GM23338 (cell line): ENCODE results near the gene AHSP. TPM values are rescaled to one million over a fixed set of nuclear protein-coding genes. Genes with fewer than 3 reads are reported as not detected.
A peak's percentile ranks its signal among the peaks of the same experiment; 100 is the strongest.

ENCODE experiments used
- ATAC-seq: fragments of 200-7000 bp; cut with Tn5 transposase; 3 replicates; pipeline ENCODE4 v1.9.1; 2020
- DNase-seq: peaks from one replicate; pipeline ENCODE4 v3.0.0-alpha.2; 2015; ENCODE audit warnings: low spot score
- H2AFZ ChIP-seq: fragments of 200-600 bp; sonication (generic); 2 replicates; pipeline ENCODE4 v1.8.0; 2016; ENCODE audit warnings: antibody characterized with exemption, mild to moderate bottlenecking, moderate library complexity
- H3F3A ChIP-seq: fragments of 200-600 bp; sonication (generic); replicated peaks from 2 replicates; pipeline ENCODE4 v1.8.0; 2017; ENCODE audit warnings: antibody characterized with exemption, mixed run types, low read depth
- H3K27ac ChIP-seq: fragments of 200-600 bp; sonication (generic); 2 replicates; pipeline ENCODE4 v1.6.1; 2016; ENCODE audit warnings: low read depth
- H3K27me3 ChIP-seq: fragments of 200-600 bp; sonication (generic); 2 replicates; pipeline ENCODE4 v1.8.0; 2016; ENCODE audit warnings: mild to moderate bottlenecking, mixed run types, moderate library complexity; ENCODE audit not compliant: insufficient read depth
- H3K36me3 ChIP-seq: fragments of 200-600 bp; sonication (generic); 2 replicates; pipeline ENCODE4 v1.8.0; 2016; ENCODE audit warnings: mild to moderate bottlenecking; ENCODE audit not compliant: insufficient read depth
- H3K4me1 ChIP-seq: fragments of 200-600 bp; sonication (generic); 2 replicates; pipeline ENCODE4 v1.8.0; 2016; ENCODE audit warnings: mild to moderate bottlenecking, moderate library complexity; ENCODE audit not compliant: insufficient read depth
- H3K4me2 ChIP-seq: fragments of 200-600 bp; sonication (generic); 2 replicates; pipeline ENCODE4 v1.7.1; 2017; ENCODE audit warnings: mixed run types
- H3K4me3 ChIP-seq: fragments of 200-600 bp; sonication (generic); 2 replicates; pipeline ENCODE4 v1.6.1; 2016; ENCODE audit warnings: mixed run types
- H3K79me2 ChIP-seq: fragments of 200-600 bp; sonication (generic); replicated peaks from 2 replicates; pipeline ENCODE4 v1.8.0; 2017; ENCODE audit warnings: mild to moderate bottlenecking; ENCODE audit not compliant: insufficient read depth
- H3K9me2 ChIP-seq: fragments of 200-600 bp; sonication (generic); 2 replicates; pipeline ENCODE4 v1.8.0; 2017; ENCODE audit not compliant: insufficient read depth
- H4K20me1 ChIP-seq: fragments of 200-600 bp; sonication (generic); replicated peaks from 2 replicates; pipeline ENCODE4 v1.8.0; 2017; ENCODE audit warnings: mild to moderate bottlenecking; ENCODE audit not compliant: insufficient read depth
- H3K27ac Mint-ChIP-seq: 2 replicates; pipeline ENCODE4 v1.8.0; 2020; ENCODE audit warnings: inconsistent platforms, mild to moderate bottlenecking, moderate library complexity, mixed read lengths
- H3K27me3 Mint-ChIP-seq: 3 replicates; pipeline ENCODE4 v1.8.0; 2022; ENCODE audit warnings: low read depth, mild to moderate bottlenecking, moderate library complexity, mixed read lengths, inconsistent platforms; ENCODE audit not compliant: insufficient read depth, poor library complexity
- H3K36me3 Mint-ChIP-seq: 3 replicates; pipeline ENCODE4 v1.8.0; 2021; ENCODE audit warnings: low read depth, mild to moderate bottlenecking, inconsistent platforms, moderate library complexity, mixed read lengths
- H3K4me1 Mint-ChIP-seq: 3 replicates; pipeline ENCODE4 v1.8.0; 2020; ENCODE audit warnings: mild to moderate bottlenecking, inconsistent platforms, mixed read lengths
- H3K4me3 Mint-ChIP-seq: 3 replicates; pipeline ENCODE4 v1.8.0; 2021; ENCODE audit warnings: moderate library complexity, mild to moderate bottlenecking, inconsistent platforms, mixed read lengths
- H3K9me3 Mint-ChIP-seq: 3 replicates; pipeline ENCODE4 v1.8.0; 2020; ENCODE audit warnings: moderate library complexity, mild to moderate bottlenecking, inconsistent platforms, mixed read lengths
- EZH2 ChIP-seq: fragments of 200-600 bp; sonication (generic); IDR thresholded peaks from one replicate; pipeline ENCODE4 v1.8.0; 2017; ENCODE audit warnings: antibody characterized with exemption, mild to moderate bottlenecking, low read depth; ENCODE audit not compliant: unreplicated experiment
- EZH2phosphoT487 ChIP-seq: fragments of 200-600 bp; sonication (generic); IDR thresholded peaks from one replicate; pipeline ENCODE4 v1.8.1; 2018; ENCODE audit warnings: antibody characterized with exemption; ENCODE audit not compliant: unreplicated experiment
- NANOG ChIP-seq: IDR thresholded peaks from 2 replicates; pipeline ENCODE4 v1.6.1; 2016; ENCODE audit warnings: antibody characterized with exemption, borderline replicate concordance
- POLR2AphosphoS5 ChIP-seq: IDR thresholded peaks from 2 replicates; pipeline ENCODE4 v1.6.1; 2016; ENCODE audit warnings: antibody characterized with exemption, low read depth
- STAT1 ChIP-seq: IDR thresholded peaks from one replicate; pipeline ENCODE4 v1.6.1; 2016; ENCODE audit warnings: antibody characterized with exemption; ENCODE audit not compliant: unreplicated experiment
- polyA plus RNA-seq: library from polyadenylated mRNA; unstranded; fragments of >200 nt; fragmentation: Nextera tagmentation; extraction: Ambion mirVana; gene quantifications from 2 replicates; pipeline ENCODE4 v1.2.1, GENCODE V29; 2016
- total RNA-seq: library from RNA; depleted of rRNA; stranded (reverse); fragments of >200 nt; shearing (Covaris generic); gene quantifications from 2 replicates; pipeline ENCODE4 v1.2.3, GENCODE V29; 2014

AHSP gene
- total and polyA plus RNA-seq, 2 experiments from 2014 or later = 2.1 TPM; not detected in 1

DNA sequence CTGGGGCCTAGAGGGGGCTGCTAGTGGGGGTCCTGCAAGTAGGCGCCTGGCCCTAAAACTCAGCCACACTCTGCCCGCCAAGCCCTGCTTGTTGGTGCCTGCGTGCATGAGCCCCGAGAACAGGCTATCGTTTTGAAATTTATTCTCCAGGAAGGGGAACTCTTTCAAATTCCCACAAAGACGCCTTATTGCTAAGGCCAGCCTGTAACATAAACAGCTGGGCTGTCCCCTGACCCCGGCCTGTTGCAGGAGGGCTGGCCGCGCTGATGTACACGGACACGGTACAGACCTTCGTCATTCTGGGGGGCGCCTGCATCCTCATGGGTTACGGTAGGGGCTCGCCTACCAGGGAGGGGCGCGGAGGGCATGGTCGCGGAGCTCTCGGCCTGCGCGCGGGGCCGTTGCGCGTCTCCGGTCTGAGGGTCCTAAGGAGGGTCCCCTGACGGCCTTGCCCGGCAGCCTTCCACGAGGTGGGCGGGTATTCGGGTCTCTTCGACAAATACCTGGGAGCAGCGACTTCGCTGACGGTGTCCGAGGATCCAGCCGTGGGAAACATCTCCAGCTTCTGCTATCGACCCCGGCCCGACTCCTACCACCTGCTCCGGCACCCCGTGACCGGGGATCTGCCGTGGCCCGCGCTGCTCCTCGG, 40.5 kb upstream of the AHSP start:
- Mint-ChIP-seq H3K4me3 (peak overlapping the region; percentile 79), H3K27ac (no peak overlapping the region), H3K27me3 (peaks cover 58% of the 10 kb centered on the region), H3K36me3 (peaks cover 15% of the 10 kb centered on the region), H3K9me3 (no peaks in the 10 kb centered on the region; the same call in 2 of the 3 replicates), H3K4me1 (peaks cover 17% of the 10 kb centered on the region; the same call in 2 of the 3 replicates)
- Histone ChIP-seq H3K4me3 (peak overlapping the region; percentile 71), H3K36me3 (no peaks in the 10 kb centered on the region), H3K27ac (no peak overlapping the region), H3K4me1 (no peaks in the 10 kb centered on the region; the same call in 1 of the 2 replicates), H3K4me2 (peak overlapping the region; percentile 88), H3K9me2 (no peaks in the 10 kb centered on the region), H3K27me3 (peaks cover 65% of the 10 kb centered on the region), H3K79me2 (no peaks in the 10 kb centered on the region), H4K20me1 (no peaks in the 10 kb centered on the region), H3F3A (no peaks in the 10 kb centered on the region), H2AFZ (peak overlapping the region; percentile 98)
- TF ChIP-seq NANOG (no peak), STAT1 (no peak), EZH2 (peak; percentile 70)
- ATAC-seq (peak; percentile 3), DNase-seq (no peak)

- H3K27ac Mint-ChIP-seq = no peak overlapping the region
- no peaks in the 10 kb centered on the region for H3K36me3 ChIP-seq
- no peaks in the 10 kb centered on the region; the same call in 2 of the 3 replicates for H3K9me3 Mint-ChIP-seq
- ATAC-seq (peak; percentile 87), DNase-seq (peak; percentile 89)
- peak overlapping the region; percentile 71 for H3K4me3 ChIP-seq
- H3K4me2 ChIP-seq = peak overlapping the region; percentile 88
- peaks cover 61% of the 10 kb centered on the region for H3K27me3 ChIP-seq
- no peaks in the 10 kb centered on the region for H3K9me2 ChIP-seq
- TF ChIP-seq EZH2 (peak; percentile 60), STAT1 (no peak), POLR2AphosphoS5 (0 out of 2 replicates have a peak, but pooled peaks have one; percentile 43)
- H3F3A ChIP-seq = no peaks in the 10 kb centered on the region
- H3K36me3 Mint-ChIP-seq = peaks cover 19% of the 10 kb centered on the region
- peak overlapping the region; percentile 79 for H3K4me3 Mint-ChIP-seq
- peaks cover 17% of the 10 kb centered on the region; the same call in 2 of the 3 replicates for H3K4me1 Mint-ChIP-seq
- peaks cover 55% of the 10 kb centered on the region for H3K27me3 Mint-ChIP-seq
- H3K4me1 ChIP-seq = no peaks in the 10 kb centered on the region; the same call in 1 of the 2 replicates
- H3K79me2 ChIP-seq = no peaks in the 10 kb centered on the region
- peak overlapping the region; percentile 98 for H2AFZ ChIP-seq
- H4K20me1 ChIP-seq = no peaks in the 10 kb centered on the region
- H3K27ac ChIP-seq = no peak overlapping the region
Measured at GRCh38 chr16:31487720-31488467, 39.8 kb upstream of the AHSP start.

GRCh38 chr16:31488468-31489297, 39.0 kb upstream of the AHSP start:
- Mint-ChIP-seq H3K27ac (no peak overlapping the region), H3K27me3 (peaks cover 57% of the 10 kb centered on the region), H3K4me1 (peaks cover 17% of the 10 kb centered on the region; the same call in 2 of the 3 replicates), H3K9me3 (no peaks in the 10 kb centered on the region; the same call in 2 of the 3 replicates), H3K36me3 (peaks cover 27% of the 10 kb centered on the region), H3K4me3 (peak overlapping the region; percentile 79)
- H3K4me3 ChIP-seq = peak overlapping the region; percentile 71
- no peaks in the 10 kb centered on the region for H4K20me1 ChIP-seq
- peak overlapping the region; percentile 88 for H3K4me2 ChIP-seq
- no peaks in the 10 kb centered on the region for H3K36me3 ChIP-seq
- H3K9me2 ChIP-seq = no peaks in the 10 kb centered on the region
- H3K4me1 ChIP-seq = no peaks in the 10 kb centered on the region; the same call in 1 of the 2 replicates
- TF ChIP-seq POLR2AphosphoS5 (peak; percentile 29; the same call in 1 of the 2 replicates), EZH2phosphoT487 (no peak)
- ATAC-seq (peak; percentile 13), DNase-seq (peak; percentile 25)
- H2AFZ ChIP-seq = peak overlapping the region; percentile 98
- peaks cover 58% of the 10 kb centered on the region for H3K27me3 ChIP-seq
- H3F3A ChIP-seq = no peaks in the 10 kb centered on the region
- H3K27ac ChIP-seq = no peak overlapping the region
- no peaks in the 10 kb centered on the region for H3K79me2 ChIP-seq
